Activated gamma-delta T cell (primary cell): Measurements from ENCODE around the gene IL18R1.
"Not testable (repeated sequence)": the region's sequence is repeated elsewhere in the genome, so short reads cannot be mapped to it uniquely, and the experiment has no call there.

Experiments
- DNase-seq: peaks from one replicate; lab custom pipeline; 2025; lab: John Stamatoyannopoulos, UW
- total RNA-seq, 2 donors: gene quantifications; one replicate each; lab custom pipeline; 2026; lab: John Stamatoyannopoulos, UW

The IL18R1 gene
- 73.4 to 95.2 reads per million in 2 donors for total RNA-seq

- DNase-seq: peak; percentile 63
These were observed at the start of gene IL18R1 for GRCh38 chr2:102355526-102356380. Gene IL18R1, plus strand, starts transcription at chr2:102355796. Its CDS starts 6,865 bp downstream, at chr2:102362661.

- DNase-seq: no peak
These were observed 49.5 kb upstream of the IL18R1 start for GRCh38 chr2:102306125-102306524.

- no peak for DNase-seq
These were observed 44.5 kb upstream of the IL18R1 start, which contains the start of gene IL1RL1 for GRCh38 chr2:102310964-102311640. Gene IL1RL1, plus strand, starts transcription at chr2:102311563. Its CDS starts 26,702 bp downstream, at chr2:102338265.

- no peak for DNase-seq
These were observed 42.6 kb upstream of the IL18R1 start for GRCh38 chr2:102313025-102313424.

- no peak for DNase-seq
These were observed 42.1 kb upstream of the IL18R1 start for GRCh38 chr2:102313471-102313870.

- no peak for DNase-seq
These were observed 41.6 kb upstream of the IL18R1 start for GRCh38 chr2:102313950-102314349.

- DNase-seq: no peak
These were observed 39.7 kb upstream of the IL18R1 start for GRCh38 chr2:102315921-102316320.

- DNase-seq: no peak
These were observed 37.9 kb upstream of the IL18R1 start for GRCh38 chr2:102317715-102318114.

GRCh38 chr2:102318437-102318836 lies 37.2 kb upstream of the IL18R1 start:
- no peak for DNase-seq

- no peak for DNase-seq
These were observed 33.5 kb upstream of the IL18R1 start for GRCh38 chr2:102321941-102322719.

GRCh38 chr2:102324914-102325313 lies 30.7 kb upstream of the IL18R1 start:
- not testable (repeated sequence) for DNase-seq

- no peak for DNase-seq
These were observed 24.1 kb upstream of the IL18R1 start for GRCh38 chr2:102331311-102331980.

GRCh38 chr2:102334486-102334885 lies 21.1 kb upstream of the IL18R1 start:
- no peak for DNase-seq

GRCh38 chr2:102335871-102336366 lies 19.7 kb upstream of the IL18R1 start:
- DNase-seq: no peak

GRCh38 chr2:102336502-102336945 lies 19.1 kb upstream of the IL18R1 start:
- DNase-seq: no peak

GRCh38 chr2:102337012-102337411 lies 18.6 kb upstream of the IL18R1 start:
- DNase-seq: no peak

- DNase-seq: no peak
These were observed 17.9 kb upstream of the IL18R1 start for GRCh38 chr2:102337481-102338386.

- DNase-seq: no peak
These were observed 14.8 kb upstream of the IL18R1 start for GRCh38 chr2:102340778-102341177.

GRCh38 chr2:102342888-102343287 lies 12.7 kb upstream of the IL18R1 start:
- DNase-seq: no peak

- DNase-seq: no peak
These were observed 11.2 kb upstream of the IL18R1 start for GRCh38 chr2:102344397-102344796.
